ENCODE results near the gene TEX2.

Gene TEX2

DNA sequence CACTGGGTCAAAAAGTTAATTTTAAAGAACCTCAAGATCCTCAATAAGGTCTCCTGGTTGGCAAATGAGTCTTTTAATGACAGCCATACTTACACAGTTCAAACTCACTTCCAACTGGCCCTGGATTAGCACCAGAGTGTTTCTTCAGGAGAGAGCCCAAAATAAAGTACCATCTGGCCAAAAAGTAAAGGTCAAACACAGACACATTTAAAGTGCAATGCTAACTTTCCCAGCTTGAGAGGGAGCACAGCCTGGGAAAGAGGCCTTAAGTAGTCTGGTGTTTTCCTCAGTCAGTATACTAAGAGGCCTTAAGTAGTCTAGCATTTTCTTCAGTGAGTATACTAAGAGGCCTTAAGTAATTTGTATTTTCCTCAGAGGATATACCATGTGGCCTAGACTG is 86.5 kb downstream of the TEX2 start:
- H3F3A ChIP-seq (ENCODE audit: insufficient read depth, low read length): no peaks in the 10 kb centered on the region
- H2AFZ ChIP-seq (ENCODE audit: low read length): no peak overlapping the region
- no peak overlapping the region for H3K4me2 ChIP-seq (ENCODE audit: low read length)
- H3K4me3 ChIP-seq (ENCODE audit: low read depth, low read length, poor library complexity, severe bottlenecking): no peak overlapping the region
- no peaks in the 10 kb centered on the region for H3K9me2 ChIP-seq (ENCODE audit: low read depth, low read length)
- H3K79me2 ChIP-seq (ENCODE audit: insufficient read depth, low read length): no peaks in the 10 kb centered on the region
- H4K20me1 ChIP-seq (ENCODE audit: insufficient read depth, low read length): no peaks in the 10 kb centered on the region
- H3K27ac ChIP-seq (ENCODE audit: low read depth, low read length, poor library complexity, severe bottlenecking): no peak overlapping the region
- no peak for TF ChIP-seq EZH2 (IDR thresholded peaks at IDR 0.05; ENCODE audit: borderline replicate concordance, low read length)
- TF ChIP-seq, protein P1, sequence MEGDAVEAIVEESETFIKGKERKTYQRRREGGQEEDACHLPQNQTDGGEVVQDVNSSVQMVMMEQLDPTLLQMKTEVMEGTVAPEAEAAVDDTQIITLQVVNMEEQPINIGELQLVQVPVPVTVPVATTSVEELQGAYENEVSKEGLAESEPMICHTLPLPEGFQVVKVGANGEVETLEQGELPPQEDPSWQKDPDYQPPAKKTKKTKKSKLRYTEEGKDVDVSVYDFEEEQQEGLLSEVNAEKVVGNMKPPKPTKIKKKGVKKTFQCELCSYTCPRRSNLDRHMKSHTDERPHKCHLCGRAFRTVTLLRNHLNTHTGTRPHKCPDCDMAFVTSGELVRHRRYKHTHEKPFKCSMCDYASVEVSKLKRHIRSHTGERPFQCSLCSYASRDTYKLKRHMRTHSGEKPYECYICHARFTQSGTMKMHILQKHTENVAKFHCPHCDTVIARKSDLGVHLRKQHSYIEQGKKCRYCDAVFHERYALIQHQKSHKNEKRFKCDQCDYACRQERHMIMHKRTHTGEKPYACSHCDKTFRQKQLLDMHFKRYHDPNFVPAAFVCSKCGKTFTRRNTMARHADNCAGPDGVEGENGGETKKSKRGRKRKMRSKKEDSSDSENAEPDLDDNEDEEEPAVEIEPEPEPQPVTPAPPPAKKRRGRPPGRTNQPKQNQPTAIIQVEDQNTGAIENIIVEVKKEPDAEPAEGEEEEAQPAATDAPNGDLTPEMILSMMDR (IDR thresholded peaks at IDR 0.05; ENCODE audit: low read length): no peak
- H3K36me3 ChIP-seq (ENCODE audit: insufficient read depth, low read length): no peaks in the 10 kb centered on the region
- H3K4me1 ChIP-seq (ENCODE audit: insufficient read depth, low read length, severe bottlenecking): no peaks in the 10 kb centered on the region
- no peak overlapping the region for H3K9ac ChIP-seq (ENCODE audit: low read length)
- no peaks in the 10 kb centered on the region for H3K9me3 ChIP-seq (ENCODE audit: low read length)
- H3K27me3 ChIP-seq (ENCODE audit: insufficient read depth, low read length): no peaks in the 10 kb centered on the region

DNA sequence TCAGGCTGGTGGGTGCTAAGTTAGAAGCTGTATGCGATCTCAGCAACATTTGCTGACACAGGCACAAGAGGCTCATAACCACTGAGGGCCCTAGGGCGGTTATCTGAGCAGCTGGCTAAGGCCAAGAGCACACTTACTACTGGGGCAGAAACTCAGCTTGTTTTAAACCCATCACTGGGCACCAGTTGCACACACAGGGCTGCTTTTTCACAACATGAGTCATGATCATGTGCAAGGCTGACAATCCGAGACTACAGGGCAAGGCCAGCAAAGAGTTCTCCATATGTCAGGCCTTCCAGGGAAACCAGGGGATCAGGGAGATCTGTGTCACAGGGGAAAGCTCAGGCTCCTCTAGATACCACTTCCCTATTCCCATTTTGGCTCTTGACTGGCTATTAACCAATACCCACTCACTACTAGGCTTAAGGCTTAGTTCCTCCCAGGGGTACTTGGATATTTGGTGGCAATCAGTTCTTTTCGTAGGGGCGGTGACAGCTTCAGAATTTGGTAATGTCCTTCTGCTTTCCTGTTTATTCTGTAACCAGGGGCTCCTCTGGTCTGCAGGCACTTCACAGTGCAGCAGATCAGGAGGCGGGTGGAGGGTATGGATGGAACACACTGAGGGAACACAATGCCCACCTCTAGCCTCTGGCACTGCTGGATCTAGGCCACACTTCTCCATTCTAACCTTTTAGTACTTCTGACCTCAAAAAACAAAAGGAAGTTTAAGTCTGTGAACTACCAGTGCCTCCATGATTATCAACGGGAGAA is 88.2 kb downstream of the TEX2 start:
- H3K4me3 ChIP-seq (ENCODE audit: low read depth, low read length, poor library complexity, severe bottlenecking): no peak overlapping the region
- no peaks in the 10 kb centered on the region for H3K27me3 ChIP-seq (ENCODE audit: insufficient read depth, low read length)
- no peak overlapping the region for H3K4me2 ChIP-seq (ENCODE audit: low read length)
- H3K9me2 ChIP-seq (ENCODE audit: low read depth, low read length): no peaks in the 10 kb centered on the region
- H3K9me3 ChIP-seq (ENCODE audit: low read length): no peaks in the 10 kb centered on the region
- no peaks in the 10 kb centered on the region for H3K36me3 ChIP-seq (ENCODE audit: insufficient read depth, low read length)
- no peaks in the 10 kb centered on the region for H3K4me1 ChIP-seq (ENCODE audit: insufficient read depth, low read length, severe bottlenecking)
- H3K27ac ChIP-seq (ENCODE audit: low read depth, low read length, poor library complexity, severe bottlenecking): no peak overlapping the region
- no peak overlapping the region for H2AFZ ChIP-seq (ENCODE audit: low read length)
- TF ChIP-seq, protein P1 (IDR thresholded peaks at IDR 0.05; ENCODE audit: low read length): no peak
- TF ChIP-seq EZH2 (IDR thresholded peaks at IDR 0.05; ENCODE audit: borderline replicate concordance, low read length): no peak
- H3K9ac ChIP-seq (ENCODE audit: low read length): no peak overlapping the region
- H3K79me2 ChIP-seq (ENCODE audit: insufficient read depth, low read length): no peaks in the 10 kb centered on the region
- no peaks in the 10 kb centered on the region for H4K20me1 ChIP-seq (ENCODE audit: insufficient read depth, low read length)
- H3F3A ChIP-seq (ENCODE audit: insufficient read depth, low read length): no peaks in the 10 kb centered on the region

DNA sequence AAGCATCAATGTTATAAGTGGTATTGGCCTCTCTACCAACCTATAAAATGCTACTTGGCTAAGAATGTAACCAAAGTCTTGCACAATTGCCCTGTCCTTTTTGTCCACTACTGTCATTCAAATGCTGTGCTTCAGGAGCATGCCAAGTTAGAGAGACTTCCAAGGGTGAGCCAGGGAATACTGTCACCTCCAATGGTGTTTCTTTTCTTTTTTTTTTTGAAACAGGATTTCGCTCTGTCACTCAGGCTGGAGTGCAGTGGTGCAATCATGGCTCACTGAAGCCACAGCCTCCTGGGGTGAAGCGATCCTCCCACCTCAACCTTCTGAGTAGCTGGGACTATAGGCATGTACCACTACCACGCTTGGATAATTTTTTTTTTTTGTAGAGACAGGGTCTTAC is 89.4 kb downstream of the TEX2 start:
- Histone ChIP-seq H3K27me3 (ENCODE audit: insufficient read depth, low read length) (no peaks in the 10 kb centered on the region), H3F3A (ENCODE audit: insufficient read depth, low read length) (no peaks in the 10 kb centered on the region), H3K4me1 (ENCODE audit: insufficient read depth, low read length, severe bottlenecking) (no peaks in the 10 kb centered on the region), H3K9me2 (ENCODE audit: low read depth, low read length) (no peaks in the 10 kb centered on the region), H2AFZ (ENCODE audit: low read length) (no peak overlapping the region), H4K20me1 (ENCODE audit: insufficient read depth, low read length) (no peaks in the 10 kb centered on the region), H3K4me3 (ENCODE audit: low read depth, low read length, poor library complexity, severe bottlenecking) (no peak overlapping the region), H3K79me2 (ENCODE audit: insufficient read depth, low read length) (no peaks in the 10 kb centered on the region), H3K36me3 (ENCODE audit: insufficient read depth, low read length) (no peaks in the 10 kb centered on the region), H3K27ac (ENCODE audit: low read depth, low read length, poor library complexity, severe bottlenecking) (no peak overlapping the region), H3K9ac (ENCODE audit: low read length) (no peak overlapping the region), H3K9me3 (ENCODE audit: low read length) (no peaks in the 10 kb centered on the region), H3K4me2 (ENCODE audit: low read length) (no peak overlapping the region)
- TF ChIP-seq, protein P1 (IDR thresholded peaks at IDR 0.05; ENCODE audit: low read length): no peak
- TF ChIP-seq EZH2 (IDR thresholded peaks at IDR 0.05; ENCODE audit: borderline replicate concordance, low read length): no peak

All from OCI-LY1 (cell line).